Left lung (tissue), 10 donors: ENCODE measurements around the gene MSH4. TPM values are rescaled to one million over a fixed set of nuclear protein-coding genes. Genes with fewer than 3 reads are reported as not detected.
A peak's percentile ranks its signal among the peaks of the same experiment; 100 is the strongest.

ENCODE experiments used
- ATAC-seq: fragments of 200-7000 bp; cut with Tn5 transposase; one replicate; pipeline ENCODE4 v1.9.1; 2020; ENCODE audit warnings: moderate library complexity
- DNase-seq, 4 donors: peaks; one replicate each; pipeline ENCODE4 v3.0.0-alpha.2; 2013 to 2020
- H3K27ac ChIP-seq, 2 donors: fragments of 200-600 bp; sonication (generic) in 1 of 2; one replicate each; pipeline versions ENCODE4 v1.5.0 to v1.8.0; 2020 to 2021
- H3K27me3 ChIP-seq, 2 donors: fragments of 200-600 bp; sonication (generic) in 1 of 2; one replicate each; pipeline versions ENCODE4 v1.5.0 to v1.8.0; 2020 to 2021
- H3K36me3 ChIP-seq, 2 donors: fragments of 200-600 bp; sonication (generic) in 1 of 2; one replicate each; pipeline versions ENCODE4 v1.5.0 to v1.8.0; 2020 to 2021
- H3K4me1 ChIP-seq, 2 donors: fragments of 200-600 bp; one replicate each; pipeline ENCODE4 v1.8.0; 2021
- H3K4me3 ChIP-seq, 2 donors: fragments of 200-600 bp; sonication (generic) in 1 of 2; one replicate each; pipeline versions ENCODE4 v1.5.0 to v1.8.0; 2020 to 2021; ENCODE audit warnings: mild to moderate bottlenecking in 1 of 2
- H3K9me3 ChIP-seq, 2 donors: fragments of 200-600 bp; sonication (generic) in 1 of 2; one replicate each; pipeline versions ENCODE4 v1.5.0 to v1.8.0; 2020 to 2021
- intact Hi-C, 2 donors: fragments of 100-400 bp; cut with DNase I; formaldehyde crosslinking; loops; one replicate each; pipeline versions ENCODE4 v1.11.2 to v1.14.2; 2022
- polyA plus RNA-seq, 6 donors: library from polyadenylated mRNA; unstranded; fragments of 120-200 nt; gene quantifications; one replicate each; pipeline ENCODE4 v1.2.1, GENCODE V29; 2013; ENCODE audit not compliant: insufficient read length in 6 of 6
- total RNA-seq, 2 donors: library from RNA; stranded (reverse); fragmentation: NEBNext Ultra II Directional; extraction: Animal tissue kit (Norgen Biotek cat#: 25700); gene quantifications; one replicate each; pipeline ENCODE4 v1.2.1, GENCODE V29; 2021
- TF ChIP-seq, protein P1 (sequence below), 2 donors: fragments of 200-600 bp; sonication (generic) in 1 of 2; IDR thresholded peaks; one replicate each; pipeline versions ENCODE4 v1.5.0 to v1.8.0; 2021; ENCODE audit warnings: antibody characterized with exemption in 2 of 2
- donor health status: DM: no; HTN: yes; CAD: no.
- donor health status: DM: no; HTN: no; CAD: no.

MSH4 gene
- total and polyA plus RNA-seq, 8 donors = 0.24 to 0.94 (median 0.44) TPM

DNA sequence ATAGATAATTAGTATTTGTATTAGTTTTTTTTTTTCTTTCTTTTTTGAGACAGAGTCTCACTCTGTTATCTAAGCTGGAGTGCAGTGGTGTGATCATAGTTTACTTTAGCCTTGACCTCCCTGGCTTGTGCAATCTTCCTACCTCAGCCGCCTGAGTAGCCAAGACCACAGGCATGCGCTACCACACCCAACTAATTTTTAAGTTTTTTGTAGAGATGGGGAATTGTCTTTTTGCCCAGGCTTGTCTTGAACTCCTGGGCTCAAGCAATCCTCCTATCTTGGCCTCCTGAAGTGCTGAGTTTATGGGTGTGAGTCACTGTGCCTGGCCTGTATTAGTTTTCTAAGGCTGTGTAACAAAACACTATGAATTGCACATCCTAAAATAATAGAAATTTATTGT lies 58.3 kb downstream of the MSH4 start:
- H3K9me3 ChIP-seq = peaks cover 0 to 2% of the 10 kb centered on the region in 2 donors
- DNase-seq (no peak), ATAC-seq (peak; percentile 64)
- no peaks in the 10 kb centered on the region for H3K36me3 ChIP-seq
- no peaks in the 10 kb centered on the region for H3K4me1 ChIP-seq
- H3K27me3 ChIP-seq = no peaks in the 10 kb centered on the region
- TF ChIP-seq, protein P1, sequence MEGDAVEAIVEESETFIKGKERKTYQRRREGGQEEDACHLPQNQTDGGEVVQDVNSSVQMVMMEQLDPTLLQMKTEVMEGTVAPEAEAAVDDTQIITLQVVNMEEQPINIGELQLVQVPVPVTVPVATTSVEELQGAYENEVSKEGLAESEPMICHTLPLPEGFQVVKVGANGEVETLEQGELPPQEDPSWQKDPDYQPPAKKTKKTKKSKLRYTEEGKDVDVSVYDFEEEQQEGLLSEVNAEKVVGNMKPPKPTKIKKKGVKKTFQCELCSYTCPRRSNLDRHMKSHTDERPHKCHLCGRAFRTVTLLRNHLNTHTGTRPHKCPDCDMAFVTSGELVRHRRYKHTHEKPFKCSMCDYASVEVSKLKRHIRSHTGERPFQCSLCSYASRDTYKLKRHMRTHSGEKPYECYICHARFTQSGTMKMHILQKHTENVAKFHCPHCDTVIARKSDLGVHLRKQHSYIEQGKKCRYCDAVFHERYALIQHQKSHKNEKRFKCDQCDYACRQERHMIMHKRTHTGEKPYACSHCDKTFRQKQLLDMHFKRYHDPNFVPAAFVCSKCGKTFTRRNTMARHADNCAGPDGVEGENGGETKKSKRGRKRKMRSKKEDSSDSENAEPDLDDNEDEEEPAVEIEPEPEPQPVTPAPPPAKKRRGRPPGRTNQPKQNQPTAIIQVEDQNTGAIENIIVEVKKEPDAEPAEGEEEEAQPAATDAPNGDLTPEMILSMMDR (IDR thresholded peaks at IDR 0.05) = no peak
- intact Hi-C loops = no loop called here
- H3K4me3 ChIP-seq = no peak overlapping the region
- no peak overlapping the region for H3K27ac ChIP-seq

DNA sequence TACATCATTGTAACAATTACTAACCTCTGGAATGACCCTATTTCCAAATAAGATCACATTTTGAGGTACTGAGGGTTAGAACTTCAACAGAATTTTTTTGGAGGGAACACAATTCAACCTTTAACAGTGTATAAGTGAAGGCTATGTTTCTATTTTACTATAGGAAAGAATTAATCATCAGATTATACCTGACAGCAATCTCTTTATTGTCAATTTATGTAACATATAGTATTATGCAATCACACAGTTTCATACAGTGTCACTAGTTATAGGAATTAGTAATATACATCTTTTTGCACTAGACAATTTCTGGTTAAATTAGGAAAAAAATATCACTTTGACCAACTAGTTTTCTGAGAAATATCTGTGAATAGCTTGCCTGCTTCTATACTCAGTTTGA lies 59.1 kb downstream of the MSH4 start:
- Histone ChIP-seq H3K27me3 (no peaks in the 10 kb centered on the region), H3K27ac (no peak overlapping the region), H3K4me1 (no peaks in the 10 kb centered on the region), H3K9me3 (peaks cover 0 to 2% of the 10 kb centered on the region in 2 donors), H3K36me3 (no peaks in the 10 kb centered on the region), H3K4me3 (no peak overlapping the region)
- TF ChIP-seq, protein P1 (IDR thresholded peaks at IDR 0.05) = no peak
- DNase-seq (no peak), ATAC-seq (no peak)
- intact Hi-C loops = no loop called here

DNA sequence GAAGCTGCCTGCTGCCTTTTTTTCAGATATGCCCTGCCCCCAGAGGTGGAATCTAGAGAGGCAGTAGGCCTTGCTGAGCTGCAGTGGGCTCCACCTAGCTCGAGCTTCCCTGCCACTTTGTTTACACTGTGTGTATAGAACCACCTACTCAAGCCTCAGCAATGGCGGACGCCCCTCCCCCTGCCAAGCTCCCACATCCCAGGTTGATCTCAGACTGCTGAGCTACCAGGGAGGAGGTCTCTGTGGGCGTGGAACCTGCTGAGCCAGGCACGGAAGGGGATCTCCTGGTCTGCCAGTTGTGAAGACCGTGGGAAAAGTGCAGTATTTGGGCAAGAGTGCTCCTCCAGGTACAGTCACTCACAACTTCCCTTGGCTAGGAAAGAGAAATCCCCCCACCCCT lies 65.1 kb downstream of the MSH4 start:
- H3K4me1 ChIP-seq = no peaks in the 10 kb centered on the region
- H3K36me3 ChIP-seq = no peaks in the 10 kb centered on the region
- intact Hi-C loops = no loop called here
- no peak for ATAC-seq
- TF ChIP-seq, protein P1 (IDR thresholded peaks at IDR 0.05) = no peak
- no peak overlapping the region for H3K4me3 ChIP-seq
- no peak overlapping the region for H3K27ac ChIP-seq
- no peaks in the 10 kb centered on the region for H3K9me3 ChIP-seq
- H3K27me3 ChIP-seq = no peaks in the 10 kb centered on the region
- DNase-seq = no peak

DNA sequence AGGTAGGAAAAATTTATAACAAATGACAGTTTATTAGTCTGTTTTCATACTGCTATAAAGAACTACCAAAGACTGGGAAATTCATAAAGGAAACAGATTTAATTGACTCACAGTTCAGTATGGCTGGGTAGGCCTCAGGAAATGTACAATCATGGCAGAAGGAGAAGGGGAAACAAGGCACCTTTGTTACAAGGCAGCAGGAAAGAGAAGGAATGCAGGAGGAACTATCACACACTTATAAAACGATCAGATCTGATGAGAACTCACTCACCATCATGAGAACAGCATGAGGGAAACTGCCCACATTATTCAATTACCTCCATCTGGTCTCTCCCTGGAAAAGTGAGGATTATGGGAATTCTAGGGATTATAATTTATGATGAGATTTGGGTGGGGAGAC lies 74.3 kb downstream of the MSH4 start:
- DNase-seq (no peak), ATAC-seq (no peak)
- Histone ChIP-seq H3K4me1 (no peaks in the 10 kb centered on the region), H3K27me3 (no peaks in the 10 kb centered on the region), H3K4me3 (no peak overlapping the region), H3K9me3 (no peaks in the 10 kb centered on the region), H3K36me3 (no peaks in the 10 kb centered on the region), H3K27ac (no peak overlapping the region)
- TF ChIP-seq, protein P1 (IDR thresholded peaks at IDR 0.05) = no peak
- intact Hi-C loops = no loop called here

DNA sequence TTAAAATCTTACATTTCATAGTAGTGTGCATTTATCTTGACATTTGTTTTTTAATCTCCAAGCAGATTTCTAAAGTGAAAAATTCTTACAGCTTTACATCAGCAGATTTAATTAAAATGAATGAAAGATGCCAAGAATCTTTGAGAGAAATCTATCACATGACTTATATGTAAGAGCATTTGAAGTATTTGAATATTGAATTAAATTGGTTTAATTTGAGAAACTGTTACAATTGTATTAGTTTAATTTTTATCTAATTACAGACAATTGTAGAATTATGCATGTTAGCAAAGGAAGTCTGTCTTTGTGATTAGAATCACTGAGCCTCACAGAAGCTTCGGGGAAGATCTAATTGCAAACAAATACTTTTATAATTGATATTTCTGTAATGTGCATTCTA lies 83.3 kb downstream of the MSH4 start:
- Histone ChIP-seq H3K9me3 (no peaks in the 10 kb centered on the region), H3K4me1 (no peaks in the 10 kb centered on the region), H3K27me3 (no peaks in the 10 kb centered on the region), H3K4me3 (no peak overlapping the region), H3K36me3 (no peaks in the 10 kb centered on the region), H3K27ac (no peak overlapping the region)
- DNase-seq = no peak
- no peak for ATAC-seq
- intact Hi-C loops = no loop called here
- TF ChIP-seq, protein P1 (IDR thresholded peaks at IDR 0.05) = no peak
